ENCODE measurements around the gene SLC38A11. TPM values are rescaled to one million over a fixed set of nuclear protein-coding genes. Genes with fewer than 3 reads are reported as not detected.

The SLC38A11 gene
- total RNA-seq, 1 donor from 2014 or later, result 2.2 TPM

- intact Hi-C loops (cut with DNase I), result no loop called here
- Histone ChIP-seq H3K36me3 (no peaks in the 10 kb centered on the region), H3K27me3 (no peaks in the 10 kb centered on the region), H3K4me3 (no peak overlapping the region), H3K9me3 (no peaks in the 10 kb centered on the region), H3K27ac (no peak overlapping the region), H3K4me1 (no peaks in the 10 kb centered on the region)
- TF ChIP-seq POLR2AphosphoS5 (IDR thresholded peaks at IDR 0.05; ENCODE audit: insufficient read depth in 1 of 2, low read depth in 1 of 2), result no peak
- TF ChIP-seq CTCF (IDR thresholded peaks at IDR 0.05), result no peak
- TF ChIP-seq POLR2A (IDR thresholded peaks at IDR 0.05), result no peak
- no peak for DNase-seq (ENCODE audit: extremely low spot score in 2 of 2)
These were observed 43.5 kb downstream of the SLC38A11 start for GRCh38 chr2:164911832-164912231.

- no peak for DNase-seq (ENCODE audit: extremely low spot score in 2 of 2)
- Histone ChIP-seq H3K9me3 (no peaks in the 10 kb centered on the region), H3K27me3 (no peaks in the 10 kb centered on the region), H3K4me3 (no peak overlapping the region), H3K27ac (peak overlapping the region; percentile 12), H3K4me1 (no peaks in the 10 kb centered on the region), H3K36me3 (no peaks in the 10 kb centered on the region)
- TF ChIP-seq POLR2AphosphoS5 (IDR thresholded peaks at IDR 0.05; ENCODE audit: insufficient read depth in 1 of 2, low read depth in 1 of 2) (peak in 1 of 2 donors; percentile 78), POLR2A (IDR thresholded peaks at IDR 0.05) (no peak)
- intact Hi-C loops (cut with DNase I), result no loop called here
These were observed 45.0 kb downstream of the SLC38A11 start for GRCh38 chr2:164910101-164910899.

GRCh38 chr2:164906947-164907346, 48.4 kb downstream of the SLC38A11 start:
- Histone ChIP-seq H3K27ac (no peak overlapping the region), H3K36me3 (no peaks in the 10 kb centered on the region), H3K9me3 (no peaks in the 10 kb centered on the region), H3K4me3 (no peak overlapping the region), H3K27me3 (no peaks in the 10 kb centered on the region), H3K4me1 (peaks cover 9% of the 10 kb centered on the region)
- no peak for TF ChIP-seq POLR2AphosphoS5 (IDR thresholded peaks at IDR 0.05; ENCODE audit: insufficient read depth in 1 of 2, low read depth in 1 of 2)
- TF ChIP-seq CTCF (IDR thresholded peaks at IDR 0.05), result no peak
- TF ChIP-seq POLR2A (IDR thresholded peaks at IDR 0.05), result no peak
- DNase-seq (ENCODE audit: extremely low spot score in 2 of 2), result no peak
- intact Hi-C loops (cut with DNase I), result no loop called here

GRCh38 chr2:164905307-164905706, 50.0 kb downstream of the SLC38A11 start:
- intact Hi-C loops (cut with DNase I), result no loop called here

GRCh38 chr2:164903951-164904350, 51.4 kb downstream of the SLC38A11 start:
- H3K36me3 ChIP-seq, result no peaks in the 10 kb centered on the region
- TF ChIP-seq CTCF (IDR thresholded peaks at IDR 0.05) (no peak), POLR2AphosphoS5 (IDR thresholded peaks at IDR 0.05; ENCODE audit: insufficient read depth in 1 of 2, low read depth in 1 of 2) (peak in 1 of 2 donors; percentile 25)
- H3K27ac ChIP-seq, result no peak overlapping the region
- intact Hi-C loops (cut with DNase I), result no loop called here
- H3K4me3 ChIP-seq, result no peak overlapping the region
- DNase-seq (ENCODE audit: extremely low spot score in 2 of 2), result no peak
- no peaks in the 10 kb centered on the region for H3K9me3 ChIP-seq
- peaks cover 9% of the 10 kb centered on the region for H3K4me1 ChIP-seq
- no peaks in the 10 kb centered on the region for H3K27me3 ChIP-seq

More at GRCh38 chr2:164905307-164905706, 50.0 kb downstream of the SLC38A11 start:
- TF ChIP-seq POLR2A (IDR thresholded peaks at IDR 0.05), result no peak
- Histone ChIP-seq H3K4me1 (peaks cover 9% of the 10 kb centered on the region), H3K4me3 (no peak overlapping the region), H3K27me3 (no peaks in the 10 kb centered on the region), H3K36me3 (no peaks in the 10 kb centered on the region), H3K9me3 (no peaks in the 10 kb centered on the region), H3K27ac (no peak overlapping the region)
- no peak for DNase-seq (ENCODE audit: extremely low spot score in 2 of 2)

GRCh38 chr2:164903204-164903603, 52.1 kb downstream of the SLC38A11 start:
- Histone ChIP-seq H3K4me1 (peaks cover 9% of the 10 kb centered on the region), H3K9me3 (no peaks in the 10 kb centered on the region), H3K4me3 (no peak overlapping the region), H3K27me3 (no peaks in the 10 kb centered on the region), H3K27ac (no peak overlapping the region), H3K36me3 (no peaks in the 10 kb centered on the region)
- DNase-seq (ENCODE audit: extremely low spot score in 2 of 2), result no peak
- TF ChIP-seq POLR2AphosphoS5 (IDR thresholded peaks at IDR 0.05; ENCODE audit: insufficient read depth in 1 of 2, low read depth in 1 of 2), result no peak
- TF ChIP-seq CTCF (IDR thresholded peaks at IDR 0.05), result no peak
- no peak for TF ChIP-seq POLR2A (IDR thresholded peaks at IDR 0.05)
- intact Hi-C loops (cut with DNase I), result no loop called here

All from vagina (tissue), 2 donors.